HepG2 (cell line): ENCODE data around the gene NTM. TPM values are rescaled to one million over a fixed set of nuclear protein-coding genes. Genes with fewer than 3 reads are reported as not detected.

Experiments used
- ATAC-seq: fragments of 200-7000 bp; cut with Tn5 transposase; 3 replicates; pipeline ENCODE4 v1.9.1; 2020; ENCODE audit warnings: mild to moderate bottlenecking, moderate library complexity
- BruUV-seq: library from RNA; stranded (reverse); fragments of 400-500 nt; replicated peaks from 2 replicates; lab custom pipeline; 2021; lab: Mats Ljungman, UMichigan
- CTCF ChIA-PET: fragments of 300-600 bp; formaldehyde crosslinking; extraction: SDS; loops from one replicate; lab custom pipeline; 2021; ENCODE audit warnings: low total read pairs, inconsistent platforms, low intra/inter-chr PET ratio; lab: Yijun Ruan, JAX
- POLR2A ChIA-PET: fragments of 350-600 bp; sonication (Branson Sonifier 250); formaldehyde crosslinking; loops from one replicate; lab custom pipeline; 2020; ENCODE audit warnings: antibody characterized with exemption, inconsistent platforms; lab: Yijun Ruan, JAX
- DNase-seq: peaks from one replicate; pipeline ENCODE4 v3.0.0-alpha.2; 2015; ENCODE audit warnings: low spot score
- FAIRE-seq: peaks from 3 replicates; lab custom pipeline; 2011; peaks lifted over from hg19 to GRCh38; lab: Jason Lieb, UNC
- H2AFZ ChIP-seq: one replicate; pipeline ENCODE4 v1.6.1; 2011; ENCODE audit warnings: low read length, inconsistent platforms
- H3K27ac ChIP-seq: fragments of 300-600 bp; 3 replicates; pipeline ENCODE4 v1.8.0; 2011; ENCODE audit warnings: mixed run types, mild to moderate bottlenecking, mixed read lengths, low read length, inconsistent platforms; ENCODE audit not compliant: insufficient read depth; ENCODE audit errors: extremely low read length
- H3K27me3 ChIP-seq, 2 experiments: fragments of 200-600 bp in 1 of 2; 2 replicates in 1 of 2; 3 replicates in 1 of 2; pipeline versions ENCODE4 v1.6.0 to v1.8.0; 2011; ENCODE audit warnings: low read length in 2 of 2, mild to moderate bottlenecking in 2 of 2, moderate library complexity in 2 of 2, inconsistent platforms in 1 of 2; ENCODE audit not compliant: insufficient read depth in 2 of 2, control insufficient read depth in 1 of 2
- H3K36me3 ChIP-seq, 2 experiments: fragments of 200-600 bp in 1 of 2; replicated peaks in 1 of 2; 2 replicates in 1 of 2; 3 replicates in 1 of 2; pipeline versions ENCODE4 v1.5.1 to v1.8.0; 2011; ENCODE audit warnings: low read length in 2 of 2, inconsistent platforms in 1 of 2; ENCODE audit not compliant: insufficient read depth in 2 of 2, control insufficient read depth in 1 of 2
- H3K4me1 ChIP-seq: 2 replicates; pipeline ENCODE4 v1.5.1; 2012; ENCODE audit warnings: low read length, inconsistent platforms; ENCODE audit not compliant: insufficient read depth
- H3K4me2 ChIP-seq: 2 replicates; pipeline ENCODE4 v1.6.0; 2011; ENCODE audit warnings: low read depth, low read length, inconsistent platforms
- H3K4me3 ChIP-seq, 3 experiments: fragments of 200-600 bp in 1 of 3; sonication (generic), shearing (Covaris generic) in 1 of 3; replicated peaks in 1 of 3; 2 replicates each; pipeline ENCODE4 v1.5.1; 2011 to 2016; ENCODE audit warnings: low read length in 3 of 3, inconsistent platforms in 2 of 3, low read depth in 2 of 3, mild to moderate bottlenecking in 2 of 3, control low read depth in 1 of 3, mixed read lengths in 1 of 3; ENCODE audit not compliant: insufficient read depth in 1 of 3
- H3K79me2 ChIP-seq: one replicate; pipeline ENCODE4 v1.6.1; 2011; ENCODE audit warnings: low read length, inconsistent platforms; ENCODE audit not compliant: insufficient read depth
- H3K9ac ChIP-seq: 2 replicates; pipeline ENCODE4 v1.6.0; 2011; ENCODE audit warnings: mild to moderate bottlenecking, low read depth, low read length, inconsistent platforms; ENCODE audit not compliant: insufficient read depth
- H3K9me3 ChIP-seq: 2 replicates; pipeline ENCODE4 v1.5.1; 2012; ENCODE audit warnings: mild to moderate bottlenecking, low read length
- H4K20me1 ChIP-seq: 2 replicates; pipeline ENCODE4 v1.6.0; 2011; ENCODE audit warnings: inconsistent platforms, mild to moderate bottlenecking, low read length, moderate library complexity; ENCODE audit not compliant: insufficient read depth
- ELF1 ChIP-seq: sonication (generic); formaldehyde crosslinking; IDR thresholded peaks from 2 replicates; pipeline ENCODE4 v1.4.0; 2020; ENCODE audit warnings: missing genetic modification reagents
- HDAC2 ChIP-seq: sonication (generic); formaldehyde crosslinking; IDR thresholded peaks from 2 replicates; pipeline ENCODE4 v1.4.0; 2020; ENCODE audit warnings: missing genetic modification reagents
- JARID2 ChIP-seq: sonication (generic); formaldehyde crosslinking; IDR thresholded peaks from 2 replicates; pipeline ENCODE4 v1.8.1; 2023; ENCODE audit warnings: missing genetic modification reagents, inconsistent platforms; ENCODE audit not compliant: insufficient replicate concordance
- KLF12 ChIP-seq: sonication (generic); formaldehyde crosslinking; IDR thresholded peaks from 2 replicates; pipeline ENCODE4 v1.4.0; 2020; ENCODE audit warnings: missing genetic modification reagents, borderline replicate concordance
- MIXL1 ChIP-seq: IDR thresholded peaks from 2 replicates; pipeline ENCODE4 v1.6.1; 2016
- MXD4 ChIP-seq: IDR thresholded peaks from 2 replicates; pipeline ENCODE4 v1.6.1; 2016; ENCODE audit warnings: mild to moderate bottlenecking, missing biosample characterization, missing genetic modification reagents
- ZFP36 ChIP-seq: fragments of 150-350 bp; IDR thresholded peaks from 2 replicates; pipeline ENCODE4 v1.6.1; 2018; ENCODE audit warnings: borderline replicate concordance, low read length, low read depth; ENCODE audit not compliant: partially characterized antibody
- ZNF230 ChIP-seq: sonication (generic); formaldehyde crosslinking; IDR thresholded peaks from 2 replicates; pipeline ENCODE4 v1.4.0; 2020; ENCODE audit warnings: mild to moderate bottlenecking, missing genetic modification reagents
- ZNF253 ChIP-seq: sonication (generic); formaldehyde crosslinking; IDR thresholded peaks from 2 replicates; pipeline ENCODE4 v1.8.0; 2022; ENCODE audit warnings: mild to moderate bottlenecking, missing genetic modification reagents, borderline replicate concordance
- ZNF75D ChIP-seq: sonication (generic); formaldehyde crosslinking; IDR thresholded peaks from 2 replicates; pipeline ENCODE4 v1.8.1; 2023; ENCODE audit warnings: missing genetic modification reagents, mild to moderate bottlenecking, borderline replicate concordance
- ZSCAN30 ChIP-seq: sonication (generic); formaldehyde crosslinking; IDR thresholded peaks from 2 replicates; pipeline ENCODE4 v1.5.0; 2020; ENCODE audit warnings: mild to moderate bottlenecking, missing genetic modification reagents
- WGBS: methylation state at CpG from one replicate; pipeline ENCODE4 v1.1.6; 2017; ENCODE audit warnings: low lambda C conversion rate; 5-methylcytosine and 5-hydroxymethylcytosine counted together
- in situ Hi-C: cut with HindIII; loops from 2 replicates; pipeline ENCODE4 v1.10.0; 2017; ENCODE audit warnings: low pct_unique_long_range_greater_than_20kb; ENCODE audit not compliant: extremely low pct_ligation_motif_present
- intact Hi-C: fragments of 100-400 bp; cut with micrococcal nuclease; formaldehyde crosslinking; loops from one replicate; pipeline ENCODE4 v1.10.0; 2022; ENCODE audit not compliant: unreplicated experiment
- polyA plus RNA-seq, 8 experiments: library from polyadenylated mRNA; depleted of rRNA in 3 of 8; stranded (reverse) in 7 of 8; unstranded in 1 of 8; fragments of >200 nt; fragmentation: Illumina TruSeq in 4 of 8; extraction: Trizol in 4 of 8; gene quantifications; 2 replicates each; pipeline versions ENCODE4 v1.2.1 to v1.2.3, GENCODE V29; 2011 to 2016; ENCODE audit warnings: low read depth in 4 of 8, missing spikeins in 1 of 8, mixed read lengths in 1 of 8; ENCODE audit not compliant: insufficient read depth in 1 of 8
- total RNA-seq, 5 experiments: library from RNA; depleted of rRNA; stranded (reverse); fragments of >200 nt; fragmentation: Illumina TruSeq; extraction: Trizol; gene quantifications; 2 replicates each; pipeline ENCODE4 v1.2.3, GENCODE V29; 2016; ENCODE audit warnings: low read depth in 1 of 5
- TF ChIP-seq, protein P1 (sequence below): sonication (generic); formaldehyde crosslinking; IDR thresholded peaks from 2 replicates; pipeline ENCODE4 v1.5.0; 2020; ENCODE audit warnings: mild to moderate bottlenecking, missing genetic modification reagents, borderline replicate concordance
- TF ChIP-seq, protein P2 (sequence below): sonication (generic); formaldehyde crosslinking; IDR thresholded peaks from 2 replicates; pipeline ENCODE4 v1.4.0; 2020; ENCODE audit warnings: mild to moderate bottlenecking, missing genetic modification reagents
- TF ChIP-seq, protein P3 (sequence below): sonication (generic); formaldehyde crosslinking; IDR thresholded peaks from 2 replicates; pipeline ENCODE4 v1.5.1; 2020; ENCODE audit warnings: mild to moderate bottlenecking, missing genetic modification reagents
- TF ChIP-seq, protein P4 (sequence below): sonication (generic); formaldehyde crosslinking; IDR thresholded peaks from 2 replicates; pipeline ENCODE4 v1.4.0; 2020; ENCODE audit warnings: missing genetic modification reagents, borderline replicate concordance

The NTM gene
- total and polyA plus RNA-seq, 2 of the 13 experiments (the other 11 are each of a cell fraction or from before 2014, with no cell fraction given): not detected

DNA sequence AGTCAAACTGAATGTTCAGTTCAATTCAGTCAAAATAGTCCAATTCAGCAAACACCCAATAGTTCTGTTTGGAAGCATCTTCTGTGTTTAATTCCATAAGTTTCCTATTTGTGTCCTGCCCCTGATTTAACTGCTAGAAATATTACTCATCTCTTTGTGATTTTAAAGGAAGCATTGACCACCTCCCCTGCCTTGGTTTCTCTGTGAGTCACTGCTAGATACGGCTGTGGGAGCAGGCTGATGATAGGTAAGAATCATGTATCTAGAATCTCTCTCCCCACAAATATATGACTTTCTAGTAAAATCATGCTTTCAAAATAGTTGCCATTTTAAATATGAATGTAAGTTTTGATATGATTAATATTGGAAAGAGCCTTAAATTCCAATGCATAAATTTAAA lies 888.5 kb downstream of the NTM start:
- H3K9ac ChIP-seq: no peak overlapping the region
- no peaks in the 10 kb centered on the region; the same call in 1 of the 2 replicates for H3K9me3 ChIP-seq
- in situ Hi-C loops (no loop called here), intact Hi-C loops (no loop called here)
- H3K27ac ChIP-seq: no peak overlapping the region
- no peak overlapping the region for H2AFZ ChIP-seq
- ATAC-seq: no peak
- BruUV-seq: no TSS peak
- H4K20me1 ChIP-seq: no peaks in the 10 kb centered on the region
- no peaks in the 10 kb centered on the region for H3K4me1 ChIP-seq
- H3K27me3 ChIP-seq: peaks cover 0 to 5% of the 10 kb centered on the region in 2 experiments; a peak in 1 of 5 replicates
- H3K4me3 ChIP-seq: no peak overlapping the region
- DNase-seq: no peak
- ChIA-PET CTCF (no interaction called here), POLR2A (no interaction called here)
- no peaks in the 10 kb centered on the region for H3K79me2 ChIP-seq
- no peaks in the 10 kb centered on the region for H3K36me3 ChIP-seq
- H3K4me2 ChIP-seq: no peak overlapping the region
- WGBS: 0% methylated on average over 1 of the region's 1 CpG
- no peak for FAIRE-seq
- TF ChIP-seq MIXL1 (CRISPR knock-in tag): no peak
- TF ChIP-seq, protein P1, sequence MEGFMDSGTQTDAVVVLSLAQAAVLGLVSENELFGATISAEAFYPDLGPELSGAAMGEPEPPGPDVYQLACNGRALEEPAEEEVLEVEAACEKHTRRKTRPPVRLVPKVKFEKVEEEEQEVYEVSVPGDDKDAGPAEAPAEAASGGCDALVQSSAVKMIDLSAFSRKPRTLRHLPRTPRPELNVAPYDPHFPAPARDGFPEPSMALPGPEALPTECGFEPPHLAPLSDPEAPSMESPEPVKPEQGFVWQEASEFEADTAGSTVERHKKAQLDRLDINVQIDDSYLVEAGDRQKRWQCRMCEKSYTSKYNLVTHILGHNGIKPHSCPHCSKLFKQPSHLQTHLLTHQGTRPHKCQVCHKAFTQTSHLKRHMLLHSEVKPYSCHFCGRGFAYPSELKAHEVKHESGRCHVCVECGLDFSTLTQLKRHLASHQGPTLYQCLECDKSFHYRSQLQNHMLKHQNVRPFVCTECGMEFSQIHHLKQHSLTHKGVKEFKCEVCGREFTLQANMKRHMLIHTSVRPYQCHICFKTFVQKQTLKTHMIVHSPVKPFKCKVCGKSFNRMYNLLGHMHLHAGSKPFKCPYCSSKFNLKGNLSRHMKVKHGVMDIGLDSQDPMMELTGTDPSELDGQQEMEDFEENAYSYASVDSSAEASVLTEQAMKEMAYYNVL (CRISPR knock-in tag): no peak
- TF ChIP-seq, protein P2, sequence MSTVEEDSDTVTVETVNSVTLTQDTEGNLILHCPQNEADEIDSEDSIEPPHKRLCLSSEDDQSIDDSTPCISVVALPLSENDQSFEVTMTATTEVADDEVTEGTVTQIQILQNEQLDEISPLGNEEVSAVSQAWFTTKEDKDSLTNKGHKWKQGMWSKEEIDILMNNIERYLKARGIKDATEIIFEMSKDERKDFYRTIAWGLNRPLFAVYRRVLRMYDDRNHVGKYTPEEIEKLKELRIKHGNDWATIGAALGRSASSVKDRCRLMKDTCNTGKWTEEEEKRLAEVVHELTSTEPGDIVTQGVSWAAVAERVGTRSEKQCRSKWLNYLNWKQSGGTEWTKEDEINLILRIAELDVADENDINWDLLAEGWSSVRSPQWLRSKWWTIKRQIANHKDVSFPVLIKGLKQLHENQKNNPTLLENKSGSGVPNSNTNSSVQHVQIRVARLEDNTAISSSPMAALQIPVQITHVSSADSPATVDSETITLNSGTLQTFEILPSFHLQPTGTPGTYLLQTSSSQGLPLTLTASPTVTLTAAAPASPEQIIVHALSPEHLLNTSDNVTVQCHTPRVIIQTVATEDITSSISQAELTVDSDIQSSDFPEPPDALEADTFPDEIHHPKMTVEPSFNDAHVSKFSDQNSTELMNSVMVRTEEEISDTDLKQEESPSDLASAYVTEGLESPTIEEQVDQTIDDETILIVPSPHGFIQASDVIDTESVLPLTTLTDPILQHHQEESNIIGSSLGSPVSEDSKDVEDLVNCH (CRISPR knock-in tag): no peak
- no peak for TF ChIP-seq HDAC2 (CRISPR knock-in tag)
- TF ChIP-seq, protein P3, sequence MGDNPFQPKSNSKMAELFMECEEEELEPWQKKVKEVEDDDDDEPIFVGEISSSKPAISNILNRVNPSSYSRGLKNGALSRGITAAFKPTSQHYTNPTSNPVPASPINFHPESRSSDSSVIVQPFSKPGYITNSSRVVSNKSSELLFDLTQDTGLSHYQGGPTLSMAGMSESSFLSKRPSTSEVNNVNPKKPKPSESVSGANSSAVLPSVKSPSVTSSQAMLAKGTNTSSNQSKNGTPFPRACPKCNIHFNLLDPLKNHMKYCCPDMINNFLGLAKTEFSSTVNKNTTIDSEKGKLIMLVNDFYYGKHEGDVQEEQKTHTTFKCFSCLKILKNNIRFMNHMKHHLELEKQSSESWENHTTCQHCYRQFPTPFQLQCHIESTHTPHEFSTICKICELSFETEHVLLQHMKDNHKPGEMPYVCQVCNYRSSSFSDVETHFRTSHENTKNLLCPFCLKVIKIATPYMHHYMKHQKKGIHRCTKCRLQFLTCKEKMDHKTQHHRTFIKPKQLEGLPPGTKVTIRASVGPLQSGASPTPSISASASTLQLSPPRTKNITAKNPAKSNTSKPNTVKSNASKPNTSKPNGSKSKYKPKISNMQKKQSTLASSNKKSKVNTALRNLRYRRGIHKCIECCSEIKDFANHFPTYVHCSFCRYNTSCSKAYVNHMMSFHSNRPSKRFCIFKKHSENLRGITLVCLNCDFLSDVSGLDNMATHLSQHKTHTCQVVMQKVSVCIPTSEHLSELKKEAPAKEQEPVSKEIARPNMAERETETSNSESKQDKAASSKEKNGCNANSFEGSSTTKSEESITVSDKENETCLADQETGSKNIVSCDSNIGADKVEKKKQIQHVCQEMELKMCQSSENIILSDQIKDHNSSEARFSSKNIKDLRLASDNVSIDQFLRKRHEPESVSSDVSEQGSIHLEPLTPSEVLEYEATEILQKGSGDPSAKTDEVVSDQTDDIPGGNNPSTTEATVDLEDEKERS: no peak
- TF ChIP-seq ZNF75D: no peak
- TF ChIP-seq ZNF253 (CRISPR knock-in tag): no peak
- TF ChIP-seq JARID2 (CRISPR knock-in tag): no peak
- TF ChIP-seq, protein P4, sequence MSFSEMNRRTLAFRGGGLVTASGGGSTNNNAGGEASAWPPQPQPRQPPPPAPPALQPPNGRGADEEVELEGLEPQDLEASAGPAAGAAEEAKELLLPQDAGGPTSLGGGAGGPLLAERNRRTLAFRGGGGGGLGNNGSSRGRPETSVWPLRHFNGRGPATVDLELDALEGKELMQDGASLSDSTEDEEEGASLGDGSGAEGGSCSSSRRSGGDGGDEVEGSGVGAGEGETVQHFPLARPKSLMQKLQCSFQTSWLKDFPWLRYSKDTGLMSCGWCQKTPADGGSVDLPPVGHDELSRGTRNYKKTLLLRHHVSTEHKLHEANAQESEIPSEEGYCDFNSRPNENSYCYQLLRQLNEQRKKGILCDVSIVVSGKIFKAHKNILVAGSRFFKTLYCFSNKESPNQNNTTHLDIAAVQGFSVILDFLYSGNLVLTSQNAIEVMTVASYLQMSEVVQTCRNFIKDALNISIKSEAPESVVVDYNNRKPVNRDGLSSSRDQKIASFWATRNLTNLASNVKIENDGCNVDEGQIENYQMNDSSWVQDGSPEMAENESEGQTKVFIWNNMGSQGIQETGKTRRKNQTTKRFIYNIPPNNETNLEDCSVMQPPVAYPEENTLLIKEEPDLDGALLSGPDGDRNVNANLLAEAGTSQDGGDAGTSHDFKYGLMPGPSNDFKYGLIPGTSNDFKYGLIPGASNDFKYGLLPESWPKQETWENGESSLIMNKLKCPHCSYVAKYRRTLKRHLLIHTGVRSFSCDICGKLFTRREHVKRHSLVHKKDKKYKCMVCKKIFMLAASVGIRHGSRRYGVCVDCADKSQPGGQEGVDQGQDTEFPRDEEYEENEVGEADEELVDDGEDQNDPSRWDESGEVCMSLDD (CRISPR knock-in tag): no peak
- TF ChIP-seq ELF1: no peak
- no peak for TF ChIP-seq ZSCAN30 (CRISPR knock-in tag)
- TF ChIP-seq MXD4 (CRISPR knock-in tag): no peak
- no peak for TF ChIP-seq ZFP36
- no peak for TF ChIP-seq ZNF230 (CRISPR knock-in tag)
- TF ChIP-seq KLF12 (CRISPR knock-in tag): no peak
